GM12874 (cell line): Measurements from ENCODE around the gene PSMB1.

Source experiments
- TF ChIP-seq, protein P1 (sequence below): IDR thresholded peaks from 2 replicates; pipeline ENCODE4 v1.5.1; 2011; ENCODE audit warnings: low read depth, mild to moderate bottlenecking, control low read depth, low read length, moderate library complexity; ENCODE audit not compliant: insufficient read depth

Gene PSMB1

DNA sequence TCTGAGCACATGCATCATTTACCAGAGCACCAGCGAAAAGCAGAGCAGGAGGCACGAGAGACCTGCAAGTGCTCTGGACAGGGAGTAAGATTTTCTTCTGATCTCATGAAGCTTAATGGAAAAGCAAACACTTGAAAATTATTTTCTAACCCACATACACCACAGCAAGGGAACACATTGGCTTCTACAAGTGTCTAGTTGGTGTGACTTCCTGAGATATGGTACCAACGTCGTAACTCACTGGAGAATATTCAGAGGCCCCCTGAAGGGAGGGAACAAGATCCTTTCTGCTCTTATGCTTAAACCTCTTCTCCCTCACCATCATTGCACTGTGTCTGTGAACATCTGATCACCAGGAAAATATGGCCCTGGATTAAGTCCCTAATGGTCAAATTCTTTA is 48.6 kb downstream of the PSMB1 start:
- TF ChIP-seq, protein P1, sequence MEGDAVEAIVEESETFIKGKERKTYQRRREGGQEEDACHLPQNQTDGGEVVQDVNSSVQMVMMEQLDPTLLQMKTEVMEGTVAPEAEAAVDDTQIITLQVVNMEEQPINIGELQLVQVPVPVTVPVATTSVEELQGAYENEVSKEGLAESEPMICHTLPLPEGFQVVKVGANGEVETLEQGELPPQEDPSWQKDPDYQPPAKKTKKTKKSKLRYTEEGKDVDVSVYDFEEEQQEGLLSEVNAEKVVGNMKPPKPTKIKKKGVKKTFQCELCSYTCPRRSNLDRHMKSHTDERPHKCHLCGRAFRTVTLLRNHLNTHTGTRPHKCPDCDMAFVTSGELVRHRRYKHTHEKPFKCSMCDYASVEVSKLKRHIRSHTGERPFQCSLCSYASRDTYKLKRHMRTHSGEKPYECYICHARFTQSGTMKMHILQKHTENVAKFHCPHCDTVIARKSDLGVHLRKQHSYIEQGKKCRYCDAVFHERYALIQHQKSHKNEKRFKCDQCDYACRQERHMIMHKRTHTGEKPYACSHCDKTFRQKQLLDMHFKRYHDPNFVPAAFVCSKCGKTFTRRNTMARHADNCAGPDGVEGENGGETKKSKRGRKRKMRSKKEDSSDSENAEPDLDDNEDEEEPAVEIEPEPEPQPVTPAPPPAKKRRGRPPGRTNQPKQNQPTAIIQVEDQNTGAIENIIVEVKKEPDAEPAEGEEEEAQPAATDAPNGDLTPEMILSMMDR: no peak

DNA sequence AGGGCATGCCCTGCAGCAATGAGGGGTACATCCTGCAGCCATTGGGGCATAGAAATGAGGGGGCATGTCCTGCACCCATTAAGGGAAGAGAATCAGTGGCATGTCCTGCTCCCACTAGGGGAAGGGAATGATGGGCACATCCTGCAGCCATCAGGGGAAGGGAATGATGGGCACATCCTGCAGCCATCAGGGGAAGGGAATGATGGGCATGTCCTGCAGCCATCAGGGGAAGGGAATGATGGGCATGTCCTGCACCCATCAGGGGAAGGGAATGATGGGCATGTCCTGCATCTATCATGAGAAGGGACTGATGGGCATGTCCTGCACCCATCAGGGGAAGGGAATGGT is 49.7 kb downstream of the PSMB1 start:
- TF ChIP-seq, protein P1: no peak

DNA sequence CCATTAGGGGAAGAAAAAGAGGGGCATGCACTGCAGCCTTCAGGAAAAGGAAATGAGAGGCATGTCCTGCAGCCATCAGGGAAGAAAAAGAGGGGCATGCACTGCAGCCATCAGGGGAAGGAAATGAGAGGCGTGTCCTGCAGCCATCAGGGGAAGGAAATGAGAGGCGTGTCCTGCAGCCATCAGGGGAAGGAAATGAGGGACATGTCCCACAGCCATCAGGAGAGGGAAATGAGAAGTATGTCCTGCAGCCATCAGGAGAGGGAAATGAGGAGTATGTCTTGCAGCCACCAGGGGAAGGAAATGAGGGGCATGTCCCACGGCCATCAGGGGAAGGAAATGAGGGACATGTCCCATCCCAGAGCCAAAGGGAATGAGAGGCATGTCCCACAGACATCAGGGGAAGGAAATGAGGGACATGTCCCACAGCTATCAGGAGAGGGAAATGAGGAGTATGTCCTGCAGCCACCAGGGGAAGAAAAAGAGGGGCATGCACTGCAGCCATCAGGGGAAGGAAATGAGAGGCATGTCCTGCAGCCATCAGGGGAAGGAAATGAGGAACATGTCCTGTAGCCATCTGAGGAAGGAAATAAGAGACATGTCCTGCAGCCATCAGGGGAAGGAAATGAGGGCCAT is 52.0 kb downstream of the PSMB1 start:
- TF ChIP-seq, protein P1: no peak

DNA sequence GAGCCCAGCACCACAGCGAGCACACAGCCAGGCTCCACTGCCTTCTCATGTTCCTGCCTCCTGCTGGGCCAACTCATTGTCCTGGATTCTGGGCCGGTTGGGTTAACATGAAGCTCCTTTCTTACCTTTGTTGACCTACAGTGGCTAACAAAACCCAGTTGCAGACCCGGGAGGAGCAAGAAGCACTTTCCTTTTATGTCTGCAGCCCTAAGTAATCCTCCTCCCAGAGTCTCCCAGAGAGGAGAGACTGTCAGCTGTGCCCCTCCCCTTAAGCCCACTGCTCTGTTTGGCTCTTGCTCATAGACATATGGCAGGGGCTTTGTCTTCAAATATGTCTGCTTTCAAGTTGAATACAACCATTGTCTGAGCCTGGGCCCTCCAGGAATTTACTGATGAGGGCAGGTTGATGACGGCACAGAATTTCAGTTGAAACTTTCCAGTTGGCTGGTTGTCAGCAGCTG is 55.2 kb downstream of the PSMB1 start:
- TF ChIP-seq, protein P1: no peak

DNA sequence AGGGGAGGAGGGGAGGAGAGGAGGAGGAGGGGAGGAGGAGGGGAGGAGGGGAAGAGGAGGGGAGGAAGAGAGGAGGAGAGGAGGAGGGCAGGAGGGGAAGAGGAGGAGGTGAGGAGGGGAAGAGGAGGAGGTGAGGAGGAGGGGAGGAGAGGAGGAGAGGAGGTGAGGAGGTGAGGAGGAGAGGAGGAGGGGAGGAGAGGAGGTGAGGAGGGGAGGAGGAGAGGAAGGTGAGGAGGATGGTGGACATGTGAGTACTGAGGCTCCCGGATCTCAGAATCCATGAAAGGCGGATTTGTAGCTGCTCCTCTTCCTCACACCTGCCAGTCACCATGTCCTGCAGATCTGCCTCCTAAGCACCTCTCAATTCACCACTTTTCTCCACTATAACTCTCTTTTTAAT is 59.8 kb downstream of the PSMB1 start:
- TF ChIP-seq, protein P1: no peak

DNA sequence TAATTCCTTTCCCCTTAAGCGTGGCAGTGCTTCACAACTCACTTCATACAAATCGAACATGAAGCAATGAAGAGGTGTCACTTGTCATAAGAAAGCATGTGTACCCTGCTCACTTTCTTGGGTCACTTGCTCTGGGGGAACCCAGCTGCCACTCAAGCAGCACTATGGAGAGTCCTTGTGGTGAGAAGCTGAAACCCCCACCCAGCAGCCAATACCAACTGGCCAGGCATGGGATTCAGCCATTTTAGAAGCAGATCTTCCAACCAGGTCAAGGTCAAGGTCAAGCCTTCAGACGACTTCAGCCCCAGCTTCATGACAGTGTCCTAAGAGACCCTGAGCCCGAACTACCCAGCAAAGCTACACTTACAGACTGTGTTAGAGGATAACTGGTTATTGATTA is 62.8 kb downstream of the PSMB1 start:
- TF ChIP-seq, protein P1: no peak

DNA sequence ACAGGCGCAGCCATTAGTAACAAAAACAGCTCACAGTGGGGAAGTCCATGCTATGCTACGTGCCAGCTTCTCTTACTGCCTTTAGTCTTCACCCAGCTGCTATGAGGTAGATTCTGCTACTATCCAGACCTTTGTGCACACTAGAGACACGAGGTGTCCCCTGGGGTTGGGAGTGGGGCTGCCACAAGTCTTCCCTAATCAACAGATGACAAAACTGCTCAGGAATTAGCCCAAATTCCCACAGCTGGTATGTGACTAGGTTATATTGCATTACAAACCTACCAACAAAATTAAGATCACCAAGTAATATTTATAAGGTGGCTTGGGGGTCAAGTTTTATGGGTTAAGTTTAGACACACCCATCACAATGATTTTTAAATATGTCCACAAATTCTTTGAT is 63.3 kb downstream of the PSMB1 start:
- TF ChIP-seq, protein P1: no peak

DNA sequence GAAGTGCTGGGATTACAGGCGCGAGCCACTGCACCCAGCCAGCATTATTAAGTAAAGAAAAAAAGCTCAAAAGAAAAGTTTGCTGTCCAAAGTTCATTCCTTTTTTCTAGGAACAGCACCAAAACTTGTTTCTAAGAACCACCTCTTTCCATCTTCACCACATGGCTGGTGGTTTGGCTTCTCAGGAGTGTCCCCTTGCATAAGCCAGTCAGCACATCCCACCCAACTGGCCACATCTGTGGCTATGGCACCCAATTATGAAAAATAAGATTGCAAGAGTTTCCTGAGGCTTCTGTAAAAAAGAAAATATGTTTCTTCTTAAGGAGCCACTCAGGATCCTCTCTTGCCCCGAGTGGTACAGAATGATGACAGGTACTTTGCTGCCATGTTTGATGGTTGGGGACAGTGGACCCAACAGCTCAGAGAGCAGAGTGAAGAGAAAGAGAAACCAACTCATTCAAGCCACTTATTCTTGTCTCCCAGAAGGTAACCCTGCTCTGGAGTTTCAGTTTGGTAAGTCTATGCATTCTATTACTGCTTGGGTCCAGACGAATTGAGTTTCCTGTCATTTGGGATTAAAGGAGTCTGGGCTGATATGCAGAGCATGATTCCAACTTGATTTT is 65.3 kb downstream of the PSMB1 start:
- TF ChIP-seq, protein P1: no peak
